ENCODE results near the gene KLK3.

The KLK3 gene

DNA sequence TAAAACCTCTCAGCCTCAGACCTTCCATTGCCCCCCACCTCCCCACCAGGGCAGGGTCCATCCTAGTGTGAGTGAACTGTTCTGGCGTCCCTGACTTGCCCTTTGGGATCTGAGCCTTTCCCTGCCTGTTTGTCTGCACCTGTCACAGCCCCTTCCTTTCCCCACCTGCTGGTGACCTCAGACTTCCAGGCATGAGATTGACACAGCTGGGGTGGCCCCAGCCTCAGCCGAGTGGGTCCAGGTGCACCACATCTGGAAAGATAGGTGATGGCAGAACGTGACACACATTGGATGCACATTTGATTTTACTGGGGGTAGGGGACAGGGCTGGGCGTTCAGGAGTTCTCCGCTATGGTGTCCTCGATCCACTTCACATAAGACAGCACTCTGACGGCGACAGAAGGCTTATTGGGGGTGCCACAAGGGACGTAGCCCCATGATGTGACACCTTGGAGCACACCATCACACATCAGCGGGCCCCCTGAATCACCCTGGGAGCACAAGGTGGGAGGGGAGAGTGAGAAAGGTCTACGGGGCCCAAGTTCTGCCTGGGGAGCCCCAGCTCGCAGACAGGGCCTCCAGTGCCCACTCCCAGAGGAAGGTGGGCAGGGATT lies 35.7 kb upstream of the KLK3 start:
- TF ChIP-seq CTCF (IDR thresholded peaks at IDR 0.05; ENCODE audit: low read depth, low read length): no peak
- no peak overlapping the region for H3K4me3 ChIP-seq (ENCODE audit: low read depth, low read length)

DNA sequence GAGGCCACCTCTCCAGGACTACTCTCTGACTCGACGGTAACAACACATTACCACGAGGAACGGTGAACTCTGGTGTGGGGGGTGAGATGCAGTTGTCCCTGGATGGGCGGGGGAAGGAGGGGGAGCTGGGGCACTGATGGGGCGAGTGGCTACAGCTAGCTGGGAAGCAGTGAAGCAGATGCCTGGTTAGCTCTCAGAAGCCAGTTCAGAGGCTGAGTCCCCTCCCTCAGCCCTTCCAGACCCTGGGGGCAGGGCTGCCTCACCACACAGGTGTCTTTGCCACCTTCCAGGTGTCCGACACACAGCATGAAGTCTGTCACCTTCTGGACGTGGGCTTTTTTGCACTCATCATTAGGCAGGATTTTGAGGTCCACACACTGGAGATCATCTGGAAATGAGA lies 35.1 kb upstream of the KLK3 start:
- no peak overlapping the region for H3K4me3 ChIP-seq (ENCODE audit: low read depth, low read length)
- TF ChIP-seq CTCF (IDR thresholded peaks at IDR 0.05; ENCODE audit: low read depth, low read length): no peak

- H3K4me3 ChIP-seq (ENCODE audit: low read depth, low read length): no peak overlapping the region
- no peak for TF ChIP-seq CTCF (IDR thresholded peaks at IDR 0.05; ENCODE audit: low read depth, low read length)
Measured at GRCh38 chr19:50820086-50820485, 34.6 kb upstream of the KLK3 start.

- TF ChIP-seq CTCF (IDR thresholded peaks at IDR 0.05; ENCODE audit: low read depth, low read length): no peak
- H3K4me3 ChIP-seq (ENCODE audit: low read depth, low read length): no peak overlapping the region
Measured at GRCh38 chr19:50820549-50821247, 34.0 kb upstream of the KLK3 start.

GRCh38 chr19:50821248-50821612 lies 33.5 kb upstream of the KLK3 start:
- no peak overlapping the region for H3K4me3 ChIP-seq (ENCODE audit: low read depth, low read length)
- TF ChIP-seq CTCF (IDR thresholded peaks at IDR 0.05; ENCODE audit: low read depth, low read length): no peak

DNA sequence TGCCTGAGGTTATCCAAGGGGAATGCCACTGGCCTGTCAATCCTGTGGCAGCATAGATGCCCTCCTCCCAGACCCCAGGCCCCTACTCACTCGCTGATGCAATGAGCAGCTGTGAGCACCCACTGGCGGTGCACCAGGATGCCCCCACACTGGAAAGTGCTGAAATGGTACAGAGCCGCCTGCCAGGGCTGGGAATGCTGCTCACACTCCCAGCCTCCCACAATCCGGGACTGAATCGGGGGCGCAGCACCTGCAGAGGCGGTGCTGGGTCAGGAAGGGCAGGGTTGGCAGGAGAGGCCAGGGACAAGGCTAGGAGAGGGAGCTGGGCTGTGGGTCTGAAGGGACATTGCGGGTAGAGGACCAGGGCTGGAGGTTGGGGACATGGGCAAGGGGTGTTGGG lies 33.1 kb upstream of the KLK3 start:
- no peak overlapping the region for H3K4me3 ChIP-seq (ENCODE audit: low read depth, low read length)
- no peak for TF ChIP-seq CTCF (IDR thresholded peaks at IDR 0.05; ENCODE audit: low read depth, low read length)

GRCh38 chr19:50822661-50823208 lies 32.0 kb upstream of the KLK3 start:
- no peak overlapping the region for H3K4me3 ChIP-seq (ENCODE audit: low read depth, low read length)
- no peak for TF ChIP-seq CTCF (IDR thresholded peaks at IDR 0.05; ENCODE audit: low read depth, low read length)

Data from WI38 (cell line).